Fibroblast of mammary gland (primary cell): ENCODE results near the gene TP53I11.

Source experiments
- DNase-seq: peaks from one replicate; pipeline ENCODE4 v3.0.0-alpha.2; 2010; ENCODE audit warnings: low read depth
- H3K4me3 ChIP-seq: 2 replicates; pipeline ENCODE4 v1.5.1; 2011; ENCODE audit warnings: low read depth, mild to moderate bottlenecking, low read length, moderate library complexity; ENCODE audit not compliant: control insufficient read depth
- CTCF ChIP-seq: conservative IDR thresholded peaks from 2 replicates; pipeline ENCODE4 v1.5.1; 2011; ENCODE audit warnings: low read depth, low read length, inconsistent platforms; ENCODE audit not compliant: control insufficient read depth, insufficient read depth

The TP53I11 gene

GRCh38 chr11:44952500-44953260, 2.0 kb upstream of the TP53I11 start:
- TF ChIP-seq CTCF: no peak
- no peak for DNase-seq
- H3K4me3 ChIP-seq: no peak overlapping the region

GRCh38 chr11:44952082-44952481, 1.4 kb upstream of the TP53I11 start:
- no peak for DNase-seq
- no peak for TF ChIP-seq CTCF
- H3K4me3 ChIP-seq: no peak overlapping the region

- no peak for DNase-seq
- TF ChIP-seq CTCF: no peak
- H3K4me3 ChIP-seq: peak overlapping the region; percentile 70
Measured at GRCh38 chr11:44950031-44950624, 555 bp downstream of the TP53I11 start.

GRCh38 chr11:44949160-44950030, 1.3 kb downstream of the TP53I11 start:
- peak; percentile 40 for TF ChIP-seq CTCF
- DNase-seq: peak; percentile 31
- H3K4me3 ChIP-seq: peak overlapping the region; percentile 70

- DNase-seq: no peak
- no peak for TF ChIP-seq CTCF
- no peak overlapping the region for H3K4me3 ChIP-seq
Measured at GRCh38 chr11:44948155-44948554, 2.5 kb downstream of the TP53I11 start.

- DNase-seq: no peak
- no peak overlapping the region for H3K4me3 ChIP-seq
- no peak for TF ChIP-seq CTCF
Measured at GRCh38 chr11:44947114-44947513, 3.6 kb downstream of the TP53I11 start.
